Left ventricle myocardium inferior (tissue), 1 donor: ENCODE data around the gene MYOM1. TPM values are rescaled to one million over a fixed set of nuclear protein-coding genes. Genes with fewer than 3 reads are reported as not detected.

Experiments used
- DNase-seq: peaks from one replicate; pipeline ENCODE4 v3.0.0-alpha.2; 2020
- H3K27ac ChIP-seq: fragments of 200-600 bp; replicated peaks from 2 replicates; pipeline ENCODE4 v1.8.0; 2021
- H3K27me3 ChIP-seq: fragments of 200-600 bp; 2 replicates; pipeline ENCODE4 v1.8.0; 2021; ENCODE audit warnings: low read depth
- H3K36me3 ChIP-seq: fragments of 200-600 bp; 2 replicates; pipeline ENCODE4 v1.8.0; 2021
- H3K4me1 ChIP-seq: fragments of 200-600 bp; 2 replicates; pipeline ENCODE4 v1.8.0; 2021
- H3K4me3 ChIP-seq: fragments of 200-600 bp; 2 replicates; pipeline ENCODE4 v1.8.0; 2021; ENCODE audit warnings: mild to moderate bottlenecking, moderate library complexity
- H3K9me3 ChIP-seq: fragments of 200-600 bp; replicated peaks from 2 replicates; pipeline ENCODE4 v1.8.0; 2021
- intact Hi-C: fragments of 100-400 bp; cut with micrococcal nuclease; formaldehyde crosslinking; loops from one replicate; pipeline ENCODE4 v1.11.0; 2022
- total RNA-seq: library from RNA; stranded (reverse); fragmentation: NEBNext Ultra II Directional; extraction: Animal tissue kit (Norgen Biotek cat#: 25700); gene quantifications from one replicate; pipeline ENCODE4 v1.2.1, GENCODE V29; 2021
- TF ChIP-seq, protein P1 (sequence below): fragments of 200-600 bp; IDR thresholded peaks from 2 replicates; pipeline ENCODE4 v1.8.0; 2021; ENCODE audit warnings: antibody characterized with exemption, mild to moderate bottlenecking, borderline replicate concordance
- donor health status: DM: no; HTN: yes; CAD: no; lungs with severe emphysema.

The MYOM1 gene
- total RNA-seq, 1 donor from 2014 or later = 667 TPM

DNA sequence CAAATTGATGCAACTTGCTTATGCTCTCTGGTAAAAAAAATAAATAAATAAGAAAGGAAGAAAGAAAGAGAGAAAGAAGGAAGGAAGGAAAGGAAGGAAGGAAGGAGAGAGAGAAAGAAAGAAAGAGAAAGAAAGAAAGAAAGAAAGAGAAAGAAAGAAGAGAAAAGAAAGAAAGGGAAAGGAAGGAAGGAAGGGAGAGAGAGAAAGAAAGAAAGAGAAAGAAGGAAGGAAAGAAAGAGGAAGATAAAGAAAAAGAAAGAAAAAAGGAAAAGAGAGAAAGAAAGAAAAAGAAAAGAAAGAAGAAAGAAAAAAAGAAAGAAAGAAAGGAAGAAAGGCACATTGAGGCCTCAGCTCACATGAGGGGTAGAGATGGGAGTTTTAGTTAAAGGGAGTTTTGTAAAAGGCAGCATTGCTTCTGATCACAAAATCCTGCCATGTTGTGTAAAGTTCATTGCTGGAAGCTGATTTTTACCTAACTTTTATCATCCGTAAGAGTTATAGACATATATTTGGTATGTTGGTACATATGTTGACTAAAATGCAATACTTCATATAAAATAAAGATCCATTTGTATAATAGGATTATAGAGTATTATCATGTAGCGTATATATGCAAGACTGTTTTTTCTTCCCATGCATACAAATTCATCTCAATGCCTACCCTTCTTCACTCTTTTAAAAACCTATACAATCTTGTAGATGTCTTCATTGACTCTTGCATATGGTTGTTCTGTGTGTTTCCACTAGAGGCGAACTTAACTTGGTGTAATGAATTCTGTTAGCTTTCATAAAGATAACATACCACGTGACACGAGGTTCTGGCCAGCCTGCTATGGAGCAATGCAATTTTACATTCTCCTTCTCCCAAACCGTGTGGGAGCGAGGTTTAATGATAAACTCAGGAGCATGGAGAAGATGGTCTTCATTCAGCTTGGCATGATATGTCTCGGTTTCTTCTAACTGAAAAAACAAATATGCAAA lies 32.8 kb downstream of the MYOM1 start:
- peaks cover 62% of the 10 kb centered on the region for H3K4me1 ChIP-seq
- no peak overlapping the region for H3K4me3 ChIP-seq
- no peaks in the 10 kb centered on the region for H3K9me3 ChIP-seq
- intact Hi-C loops = no loop called here
- DNase-seq = no peak
- TF ChIP-seq, protein P1, sequence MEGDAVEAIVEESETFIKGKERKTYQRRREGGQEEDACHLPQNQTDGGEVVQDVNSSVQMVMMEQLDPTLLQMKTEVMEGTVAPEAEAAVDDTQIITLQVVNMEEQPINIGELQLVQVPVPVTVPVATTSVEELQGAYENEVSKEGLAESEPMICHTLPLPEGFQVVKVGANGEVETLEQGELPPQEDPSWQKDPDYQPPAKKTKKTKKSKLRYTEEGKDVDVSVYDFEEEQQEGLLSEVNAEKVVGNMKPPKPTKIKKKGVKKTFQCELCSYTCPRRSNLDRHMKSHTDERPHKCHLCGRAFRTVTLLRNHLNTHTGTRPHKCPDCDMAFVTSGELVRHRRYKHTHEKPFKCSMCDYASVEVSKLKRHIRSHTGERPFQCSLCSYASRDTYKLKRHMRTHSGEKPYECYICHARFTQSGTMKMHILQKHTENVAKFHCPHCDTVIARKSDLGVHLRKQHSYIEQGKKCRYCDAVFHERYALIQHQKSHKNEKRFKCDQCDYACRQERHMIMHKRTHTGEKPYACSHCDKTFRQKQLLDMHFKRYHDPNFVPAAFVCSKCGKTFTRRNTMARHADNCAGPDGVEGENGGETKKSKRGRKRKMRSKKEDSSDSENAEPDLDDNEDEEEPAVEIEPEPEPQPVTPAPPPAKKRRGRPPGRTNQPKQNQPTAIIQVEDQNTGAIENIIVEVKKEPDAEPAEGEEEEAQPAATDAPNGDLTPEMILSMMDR = peak; percentile 38
- H3K27me3 ChIP-seq = no peaks in the 10 kb centered on the region
- no peak overlapping the region for H3K27ac ChIP-seq
- peaks cover 57% of the 10 kb centered on the region for H3K36me3 ChIP-seq

DNA sequence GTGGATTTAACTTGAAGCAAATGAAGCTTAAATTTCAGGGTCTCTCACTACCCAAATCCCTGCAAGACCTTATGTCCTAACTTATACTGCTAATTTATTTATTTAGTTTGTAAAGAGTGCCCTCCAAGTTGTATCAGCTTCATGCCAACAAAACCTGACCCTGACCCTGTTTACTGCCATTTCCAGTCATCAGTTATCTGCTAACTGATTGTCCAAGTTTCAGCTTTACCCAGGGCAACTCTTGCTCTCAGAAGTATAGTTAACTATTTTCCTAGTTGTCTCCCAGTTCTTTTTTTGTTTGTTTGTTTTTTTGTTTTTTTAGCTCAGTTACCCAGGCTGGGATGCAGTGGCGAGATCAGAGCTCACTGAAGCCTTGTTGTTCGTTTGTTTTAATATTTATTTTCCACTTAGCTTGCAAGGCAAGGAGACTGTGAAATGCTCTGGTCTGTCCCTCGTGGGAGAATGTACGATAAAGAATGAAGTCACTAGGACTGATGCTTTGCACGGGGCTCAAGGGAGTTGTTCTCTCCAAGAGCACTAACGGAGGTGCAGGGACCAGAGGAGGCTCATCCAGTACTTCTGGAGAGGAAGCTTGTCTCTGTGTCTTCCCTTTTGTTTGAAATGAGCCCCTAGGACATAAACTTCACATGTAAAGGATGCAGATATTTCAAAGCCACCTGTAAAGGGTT lies 35.3 kb downstream of the MYOM1 start:
- intact Hi-C loops = no loop called here
- H3K27ac ChIP-seq = peak overlapping the region; percentile 56
- H3K4me1 ChIP-seq = peaks cover 83% of the 10 kb centered on the region
- TF ChIP-seq, protein P1 = no peak
- no peak for DNase-seq
- H3K9me3 ChIP-seq = no peaks in the 10 kb centered on the region
- H3K36me3 ChIP-seq = peaks cover 53% of the 10 kb centered on the region
- no peaks in the 10 kb centered on the region for H3K27me3 ChIP-seq
- no peak overlapping the region for H3K4me3 ChIP-seq

DNA sequence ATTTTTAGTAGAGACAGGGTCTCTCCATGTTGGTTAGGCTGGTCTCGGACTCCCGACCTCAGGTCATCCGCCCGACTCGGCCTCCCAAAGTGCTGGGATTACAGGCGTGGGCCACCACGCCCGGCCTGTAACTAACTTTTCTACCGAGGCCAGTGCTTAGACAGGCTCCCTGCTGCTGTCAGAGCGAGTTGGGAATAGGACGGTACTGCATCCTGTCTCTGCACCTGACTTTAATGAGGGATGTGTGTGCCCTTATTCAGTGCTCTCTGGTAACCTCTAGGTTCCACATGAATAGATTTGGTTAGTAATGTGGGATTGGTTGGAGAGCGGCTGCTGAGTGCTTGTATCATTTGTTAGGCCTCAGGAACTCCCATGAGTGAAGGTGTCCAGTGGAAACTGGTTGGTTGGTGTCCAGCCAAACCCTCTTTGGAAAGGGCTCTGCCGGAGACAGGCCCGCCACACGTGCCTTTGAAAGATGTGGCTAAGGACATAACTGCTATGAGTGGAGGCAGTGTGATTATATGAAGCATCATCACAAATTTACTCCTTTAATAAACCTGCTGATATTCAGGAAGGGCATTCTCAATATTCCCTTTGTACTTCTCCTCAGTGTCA lies 36.6 kb downstream of the MYOM1 start:
- H3K27me3 ChIP-seq = no peaks in the 10 kb centered on the region
- no peak overlapping the region for H3K4me3 ChIP-seq
- peaks cover 43% of the 10 kb centered on the region for H3K36me3 ChIP-seq
- H3K4me1 ChIP-seq = peaks cover 93% of the 10 kb centered on the region
- no peaks in the 10 kb centered on the region for H3K9me3 ChIP-seq
- no peak for DNase-seq
- TF ChIP-seq, protein P1 = no peak
- peak overlapping the region; percentile 56 for H3K27ac ChIP-seq
- intact Hi-C loops = no loop called here

- Histone ChIP-seq H3K27ac (peak overlapping the region; percentile 58), H3K9me3 (no peaks in the 10 kb centered on the region), H3K4me1 (peaks cover 67% of the 10 kb centered on the region), H3K27me3 (no peaks in the 10 kb centered on the region), H3K4me3 (no peak overlapping the region), H3K36me3 (peaks cover 30% of the 10 kb centered on the region)
- TF ChIP-seq, protein P1 = no peak
- no peak for DNase-seq
- intact Hi-C loops = no loop called here
These were observed 39.4 kb downstream of the MYOM1 start for GRCh38 chr18:3180325-3180724.

GRCh38 chr18:3179430-3180089 lies 40.2 kb downstream of the MYOM1 start:
- TF ChIP-seq, protein P1 = no peak
- intact Hi-C loops = no loop called here
- Histone ChIP-seq H3K27ac (peak overlapping the region; percentile 58), H3K36me3 (peaks cover 31% of the 10 kb centered on the region), H3K9me3 (no peaks in the 10 kb centered on the region), H3K4me3 (no peak overlapping the region), H3K27me3 (no peaks in the 10 kb centered on the region), H3K4me1 (peaks cover 69% of the 10 kb centered on the region)
- no peak for DNase-seq
